Skeletal muscle satellite cell (primary cell): ENCODE results near the gene SLC2A9.
"Not testable (repeated sequence)": the region's sequence is repeated elsewhere in the genome, so short reads cannot be mapped to it uniquely, and the experiment has no call there.

ENCODE experiments used
- H3K27me3 ChIP-seq: 2 replicates; pipeline ENCODE4 v1.7.0; 2013; ENCODE audit warnings: low read length; ENCODE audit not compliant: control insufficient read depth, insufficient read depth
- H3K36me3 ChIP-seq: 2 replicates; pipeline ENCODE4 v1.7.0; 2013; ENCODE audit warnings: mild to moderate bottlenecking, control low read depth, low read length; ENCODE audit not compliant: insufficient read depth
- H3K4me1 ChIP-seq: 2 replicates; pipeline ENCODE4 v1.7.0; 2013; ENCODE audit warnings: low read length; ENCODE audit not compliant: control insufficient read depth, insufficient read depth
- H3K4me2 ChIP-seq: 2 replicates; pipeline ENCODE4 v1.7.0; 2013; ENCODE audit warnings: mild to moderate bottlenecking, low read length
- H3K4me3 ChIP-seq: 2 replicates; pipeline ENCODE4 v1.7.0; 2013; ENCODE audit warnings: low read length
- H3K9ac ChIP-seq: 2 replicates; pipeline ENCODE4 v1.7.0; 2013; ENCODE audit warnings: mild to moderate bottlenecking, low read depth, low read length, moderate library complexity
- H3K9me3 ChIP-seq: replicated peaks from 2 replicates; pipeline ENCODE4 v1.7.0; 2013; ENCODE audit warnings: mild to moderate bottlenecking, control low read depth, low read length

Gene SLC2A9

DNA sequence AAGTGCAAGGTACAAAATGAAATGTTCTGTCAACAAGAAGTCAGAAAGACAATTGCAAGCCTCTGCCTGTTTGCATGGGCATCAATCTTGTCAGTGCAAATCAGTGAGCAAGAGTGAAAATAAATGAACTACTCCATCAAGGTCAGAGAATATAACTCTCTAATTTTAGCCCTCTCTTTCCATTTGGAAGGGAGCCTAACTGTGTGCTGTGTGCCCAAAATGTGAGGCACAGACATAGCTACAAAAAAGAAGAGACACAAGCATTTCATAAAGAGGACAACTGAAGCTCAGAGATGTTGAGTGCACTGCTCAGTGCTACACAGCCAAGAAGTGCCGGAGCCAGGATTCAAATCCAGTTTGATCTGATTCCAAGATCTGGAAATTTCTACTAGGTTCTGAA is 114.3 kb downstream of the SLC2A9 start:
- Histone ChIP-seq H3K9ac (no peak overlapping the region), H3K4me3 (no peak overlapping the region), H3K9me3 (no peaks in the 10 kb centered on the region), H3K36me3 (no peaks in the 10 kb centered on the region), H3K4me2 (no peak overlapping the region), H3K27me3 (no peaks in the 10 kb centered on the region), H3K4me1 (peaks cover 4% of the 10 kb centered on the region)

DNA sequence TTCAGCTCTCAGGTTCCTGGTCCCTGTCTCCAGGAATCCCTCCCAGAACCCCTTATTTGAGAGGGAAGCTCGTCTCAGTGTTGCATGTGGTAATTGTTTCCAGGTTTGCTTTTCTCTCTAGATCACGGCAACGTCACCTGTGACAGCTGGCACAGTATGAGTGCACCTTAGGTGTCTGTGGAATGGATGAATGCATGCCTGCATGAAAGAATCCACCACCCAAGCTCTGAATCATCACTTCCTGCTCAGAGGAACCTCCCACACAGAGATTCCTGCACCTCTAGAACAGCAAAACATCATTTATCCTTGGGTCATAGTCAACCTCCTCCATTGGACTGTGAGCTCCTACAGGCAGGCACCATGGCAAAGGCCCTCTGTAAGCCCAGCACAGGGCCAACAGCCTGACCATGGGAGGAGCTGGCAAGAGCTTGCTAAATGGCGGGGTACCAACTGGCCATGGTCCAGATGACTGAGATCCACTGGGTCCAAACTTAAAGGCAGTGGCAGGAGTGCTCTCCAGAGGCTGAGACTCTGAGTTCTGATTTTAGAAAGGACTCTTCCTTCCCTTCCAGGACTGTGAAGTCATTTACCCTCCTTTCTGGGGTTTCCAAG is 116.2 kb downstream of the SLC2A9 start:
- H3K9ac ChIP-seq = no peak overlapping the region
- H3K36me3 ChIP-seq = no peaks in the 10 kb centered on the region
- H3K4me1 ChIP-seq = peaks cover 4% of the 10 kb centered on the region
- no peaks in the 10 kb centered on the region for H3K27me3 ChIP-seq
- H3K4me2 ChIP-seq = no peak overlapping the region
- H3K4me3 ChIP-seq = no peak overlapping the region
- no peaks in the 10 kb centered on the region for H3K9me3 ChIP-seq

DNA sequence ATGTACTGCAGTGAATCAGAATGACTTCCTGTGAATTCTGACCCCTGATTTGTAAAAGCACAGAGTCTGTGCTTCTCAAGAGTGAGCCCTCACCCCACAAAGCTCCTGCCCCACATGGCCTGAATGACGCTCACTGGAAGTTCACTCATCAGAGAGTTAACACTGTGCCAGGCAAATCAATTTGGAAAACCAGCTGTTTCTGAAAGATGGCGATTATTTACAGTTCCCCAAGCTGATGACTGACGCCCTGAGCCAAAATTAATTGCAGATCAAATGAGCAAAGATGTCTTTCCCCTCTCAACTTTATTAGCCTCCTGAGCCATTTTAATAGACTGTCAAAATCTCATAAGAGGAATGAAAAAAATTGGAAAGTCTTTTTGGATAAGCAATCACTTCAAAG is 118.0 kb downstream of the SLC2A9 start:
- no peak overlapping the region for H3K4me2 ChIP-seq
- peaks cover 4% of the 10 kb centered on the region for H3K4me1 ChIP-seq
- H3K27me3 ChIP-seq = no peaks in the 10 kb centered on the region
- no peak overlapping the region for H3K9ac ChIP-seq
- H3K9me3 ChIP-seq = no peaks in the 10 kb centered on the region
- no peaks in the 10 kb centered on the region for H3K36me3 ChIP-seq
- H3K4me3 ChIP-seq = no peak overlapping the region

DNA sequence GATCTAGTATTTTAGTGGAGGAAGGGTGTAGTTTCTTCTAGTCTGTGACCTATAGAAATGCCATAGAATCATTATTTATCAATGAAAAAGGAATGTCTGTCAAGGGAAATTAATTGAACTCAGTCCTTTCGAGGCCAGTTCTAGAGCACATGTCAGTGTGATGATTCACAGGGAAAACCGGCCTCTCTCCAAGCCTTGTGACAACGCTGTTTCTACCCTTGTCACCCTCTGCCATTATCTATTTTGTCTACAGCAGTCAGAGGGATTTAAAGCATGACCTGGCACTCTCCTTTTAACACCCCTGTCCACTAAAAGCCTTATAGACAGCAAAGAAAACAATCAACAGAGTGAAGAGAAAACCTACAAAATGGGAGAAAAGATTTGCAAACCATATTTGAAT is 120.0 kb downstream of the SLC2A9 start:
- Histone ChIP-seq H3K36me3 (no peaks in the 10 kb centered on the region), H3K4me1 (peaks cover 4% of the 10 kb centered on the region), H3K27me3 (no peaks in the 10 kb centered on the region), H3K9me3 (no peaks in the 10 kb centered on the region), H3K9ac (no peak overlapping the region), H3K4me3 (no peak overlapping the region), H3K4me2 (no peak overlapping the region)

DNA sequence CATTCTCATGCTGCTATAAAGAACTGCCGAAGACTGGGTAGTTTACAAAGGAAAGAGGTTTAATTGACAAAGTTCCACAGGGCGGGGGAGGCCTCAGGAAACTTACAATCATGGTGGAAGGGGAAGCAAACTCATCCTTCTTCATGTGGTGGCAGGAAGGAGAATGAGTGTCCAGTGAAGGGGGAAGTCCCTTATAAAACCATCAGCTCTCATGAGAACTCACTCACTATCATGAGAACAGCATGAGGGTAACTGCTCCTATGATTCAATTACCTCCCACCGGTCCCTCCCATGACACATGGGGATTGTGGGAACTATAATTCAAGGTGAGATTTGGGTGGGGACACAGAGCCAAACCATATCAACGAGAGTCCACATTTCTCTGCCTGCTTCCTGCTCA is 120.7 kb downstream of the SLC2A9 start:
- H3K4me2 ChIP-seq, H3K9ac ChIP-seq, H3K4me3 ChIP-seq, H3K27me3 ChIP-seq, H3K36me3 ChIP-seq, H3K4me1 ChIP-seq, H3K9me3 ChIP-seq: not testable (repeated sequence)

DNA sequence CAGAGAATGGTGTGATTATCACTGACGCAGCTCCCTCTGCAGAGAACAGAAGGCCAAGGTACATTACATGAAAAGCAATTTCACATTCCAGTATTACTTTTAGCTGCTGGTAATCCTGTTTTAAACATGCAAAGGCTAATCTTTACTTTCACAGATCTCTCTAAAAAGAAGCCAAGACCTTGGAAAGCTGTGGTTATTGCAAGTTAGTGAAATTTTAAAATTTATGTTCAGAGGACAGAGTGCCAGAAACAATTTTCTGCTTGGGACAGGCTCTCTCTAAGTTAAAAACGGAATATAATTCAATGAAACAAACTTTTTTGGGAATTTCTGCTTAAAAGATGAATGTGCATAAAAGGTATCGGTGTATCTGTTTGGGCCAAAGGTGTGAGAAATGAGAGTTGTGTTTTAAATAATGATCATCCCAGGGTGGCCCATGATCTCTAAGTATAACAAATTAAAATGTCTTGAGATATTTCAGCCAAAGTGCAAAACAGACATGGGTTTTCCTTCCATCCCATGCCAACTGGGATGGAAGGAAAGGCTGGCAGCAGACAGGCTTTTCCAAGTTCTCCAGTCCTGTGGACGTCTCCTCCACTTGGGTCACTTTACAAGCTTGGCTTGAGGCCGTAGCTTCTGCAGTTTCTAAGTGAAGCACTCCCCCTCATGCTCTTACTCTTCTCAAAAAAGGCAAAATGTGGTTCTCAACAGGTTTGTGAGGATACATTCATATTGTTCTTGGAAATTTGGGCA is 121.8 kb downstream of the SLC2A9 start:
- Histone ChIP-seq H3K27me3 (peaks cover 5% of the 10 kb centered on the region), H3K36me3 (no peaks in the 10 kb centered on the region), H3K4me3 (no peak overlapping the region), H3K9me3 (no peaks in the 10 kb centered on the region), H3K9ac (no peak overlapping the region), H3K4me2 (no peak overlapping the region), H3K4me1 (no peaks in the 10 kb centered on the region)

DNA sequence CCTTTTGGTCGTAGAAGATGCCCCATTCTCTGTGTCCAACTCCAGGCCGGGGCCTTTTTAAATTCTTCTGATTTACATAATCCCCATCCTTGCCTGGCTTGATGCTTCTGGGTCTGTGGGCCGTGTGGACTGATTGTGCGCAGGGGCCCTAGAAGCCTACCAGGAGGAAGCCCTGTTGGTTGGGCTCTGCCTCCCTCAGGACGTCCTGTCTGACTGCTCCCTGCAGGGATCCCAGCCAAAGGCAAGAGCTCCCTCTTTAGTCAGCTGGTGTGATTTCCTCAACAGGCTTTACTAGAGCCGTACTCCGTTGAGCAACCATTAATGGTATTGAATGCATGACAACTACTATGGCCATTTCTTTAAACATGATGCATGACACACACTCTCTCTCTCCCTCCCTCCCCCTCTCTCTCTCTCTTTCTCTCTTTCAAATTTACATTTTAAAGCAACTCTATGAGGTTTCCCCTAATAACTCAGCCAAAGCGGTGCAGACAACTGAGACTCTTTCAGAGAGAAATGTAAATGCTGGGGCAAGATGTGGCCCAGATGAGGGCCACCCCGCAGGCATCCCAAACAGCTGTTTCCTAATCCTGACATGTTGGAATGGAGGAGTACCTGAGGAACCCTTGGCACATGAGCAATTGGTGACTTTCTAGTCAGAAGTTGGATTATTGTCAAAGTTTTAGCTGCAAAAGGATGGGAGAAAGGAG is 122.5 kb downstream of the SLC2A9 start:
- peaks cover 5% of the 10 kb centered on the region for H3K27me3 ChIP-seq
- no peaks in the 10 kb centered on the region for H3K9me3 ChIP-seq
- H3K9ac ChIP-seq = no peak overlapping the region
- no peak overlapping the region for H3K4me3 ChIP-seq
- no peak overlapping the region for H3K4me2 ChIP-seq
- H3K36me3 ChIP-seq = no peaks in the 10 kb centered on the region
- H3K4me1 ChIP-seq = no peaks in the 10 kb centered on the region

DNA sequence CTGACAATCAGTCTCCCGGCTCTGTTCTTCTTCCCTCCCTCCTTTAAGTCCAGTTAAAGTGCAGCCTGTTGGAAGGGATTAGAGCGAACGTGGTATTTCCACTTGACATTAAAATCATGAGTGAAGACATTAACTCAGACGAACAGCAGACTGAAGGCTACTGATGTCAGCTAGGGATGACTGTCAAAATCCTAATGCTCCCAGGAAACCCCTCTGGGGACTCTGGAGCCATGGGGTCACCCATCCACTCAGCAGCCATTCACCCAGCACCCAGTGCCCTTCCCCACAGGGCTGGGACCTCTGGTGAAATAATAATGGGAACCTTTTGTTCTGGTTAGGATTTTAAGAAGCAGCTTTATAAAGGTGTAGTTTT is 126.0 kb downstream of the SLC2A9 start:
- H3K9me3 ChIP-seq = no peaks in the 10 kb centered on the region
- H3K36me3 ChIP-seq = no peaks in the 10 kb centered on the region
- H3K9ac ChIP-seq = no peak overlapping the region
- peaks cover 7% of the 10 kb centered on the region for H3K27me3 ChIP-seq
- H3K4me1 ChIP-seq = no peaks in the 10 kb centered on the region
- no peak overlapping the region for H3K4me3 ChIP-seq
- no peak overlapping the region for H3K4me2 ChIP-seq

DNA sequence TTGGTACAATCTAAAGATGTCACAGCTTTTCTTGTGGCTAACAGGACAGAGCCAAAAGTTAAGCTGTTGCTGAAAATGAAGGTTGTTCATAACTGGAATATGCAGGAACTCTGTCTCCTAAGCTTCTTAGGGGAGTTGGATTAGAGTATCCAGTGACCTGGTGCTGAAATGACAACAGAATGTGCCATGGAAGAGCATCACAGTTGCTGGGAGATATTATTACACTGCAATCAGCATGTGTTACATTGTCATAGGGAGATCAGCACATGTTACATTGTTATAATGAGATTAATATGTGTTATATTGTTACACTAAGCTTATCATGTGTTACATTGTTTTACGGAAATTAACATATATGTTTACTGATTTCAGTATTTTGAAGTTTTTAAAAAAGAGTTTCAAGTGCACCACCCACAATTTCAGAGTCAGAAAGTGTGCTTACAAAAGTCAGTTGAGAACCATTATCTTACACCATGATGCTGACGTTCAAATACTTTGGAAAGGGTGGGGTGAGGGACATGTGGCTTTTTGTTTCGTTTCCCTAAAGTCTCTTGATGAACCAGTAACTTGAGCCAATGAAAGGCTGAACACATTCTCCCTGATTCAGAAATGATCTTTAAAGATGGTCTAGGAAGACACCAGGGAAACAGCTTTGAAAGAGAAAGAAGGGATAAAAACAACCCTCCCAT is 126.5 kb downstream of the SLC2A9 start:
- no peak overlapping the region for H3K4me2 ChIP-seq
- H3K4me1 ChIP-seq = no peaks in the 10 kb centered on the region
- no peaks in the 10 kb centered on the region for H3K9me3 ChIP-seq
- no peak overlapping the region for H3K4me3 ChIP-seq
- H3K27me3 ChIP-seq = peaks cover 7% of the 10 kb centered on the region
- H3K36me3 ChIP-seq = no peaks in the 10 kb centered on the region
- H3K9ac ChIP-seq = no peak overlapping the region

DNA sequence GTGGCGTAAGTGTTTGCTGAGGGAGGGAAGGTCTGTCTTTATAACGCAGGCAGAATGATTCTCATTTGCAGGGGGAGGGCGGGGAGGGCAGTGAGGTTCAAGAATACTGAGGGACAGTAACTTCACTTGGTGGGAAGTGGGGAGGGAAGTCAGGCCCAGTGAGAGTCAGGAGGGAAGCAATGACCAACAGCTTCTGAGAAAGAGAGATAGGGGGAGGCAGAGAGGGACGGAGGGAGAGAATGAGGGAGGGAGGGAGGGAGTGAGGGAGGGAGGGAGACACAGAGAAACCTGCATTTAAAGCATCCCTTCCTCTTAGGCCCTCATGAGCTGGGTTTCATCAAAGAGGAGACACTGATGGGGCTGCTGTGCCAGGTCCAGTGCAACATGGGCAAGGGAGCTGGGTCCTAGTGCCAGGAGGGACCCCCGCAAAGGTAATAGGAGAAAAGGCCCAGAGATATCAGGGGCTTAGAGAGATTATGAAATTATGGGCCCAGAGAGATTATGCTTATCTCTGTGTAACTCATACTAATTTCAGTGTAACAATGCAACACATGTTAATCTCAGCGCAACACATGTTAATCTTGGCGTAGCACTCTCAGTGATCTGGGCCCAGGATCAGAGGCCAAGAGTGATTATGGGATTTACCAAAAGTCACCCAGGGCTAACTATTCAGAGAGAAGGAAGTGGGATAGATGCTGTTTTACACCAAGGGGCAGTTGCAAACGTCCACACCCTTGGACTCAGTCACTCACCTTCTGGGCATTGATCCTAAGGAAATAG is 127.8 kb downstream of the SLC2A9 start:
- Histone ChIP-seq H3K9ac (no peak overlapping the region), H3K36me3 (no peaks in the 10 kb centered on the region), H3K4me2 (no peak overlapping the region), H3K4me1 (no peaks in the 10 kb centered on the region), H3K27me3 (peaks cover 7% of the 10 kb centered on the region), H3K4me3 (no peak overlapping the region), H3K9me3 (no peaks in the 10 kb centered on the region)

DNA sequence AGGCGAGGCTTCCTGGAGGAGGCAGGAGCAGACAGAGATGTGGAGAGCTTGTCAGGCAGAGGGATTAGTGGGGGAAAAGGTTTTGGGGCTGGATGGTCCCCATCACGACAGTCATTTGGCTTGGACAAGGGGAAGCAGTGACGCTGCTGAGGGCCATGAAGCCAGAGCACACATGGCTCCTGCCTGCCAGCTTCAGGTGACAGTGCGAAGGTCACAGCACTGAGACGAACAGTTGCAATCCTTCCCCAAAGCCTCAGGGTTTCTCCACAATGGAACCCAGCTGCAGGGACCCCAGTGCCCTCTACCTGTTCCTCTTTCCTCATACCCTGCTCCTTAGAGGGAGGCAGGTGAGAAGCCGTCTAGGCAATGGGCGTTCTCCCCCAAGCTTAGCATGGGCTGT is 129.6 kb downstream of the SLC2A9 start:
- Histone ChIP-seq H3K27me3 (peaks cover 7% of the 10 kb centered on the region), H3K9me3 (no peaks in the 10 kb centered on the region), H3K4me1 (no peaks in the 10 kb centered on the region), H3K9ac (no peak overlapping the region), H3K4me2 (no peak overlapping the region), H3K36me3 (no peaks in the 10 kb centered on the region), H3K4me3 (no peak overlapping the region)
